Measurements from ENCODE around the gene C13orf42.
"Not testable (repeated sequence)": the region's sequence is repeated elsewhere in the genome, so short reads cannot be mapped to it uniquely, and the experiment has no call there.

The C13orf42 gene

GRCh38 chr13:51118809-51119431, 7.8 kb upstream of the C13orf42 start:
- no peak for DNase-seq

GRCh38 chr13:51113969-51114368, 2.9 kb upstream of the C13orf42 start:
- DNase-seq, result no peak

GRCh38 chr13:51113186-51113881, 2.3 kb upstream of the C13orf42 start:
- no peak for DNase-seq

- DNase-seq, result no peak
Observed at GRCh38 chr13:51112771-51113170, 1.7 kb upstream of the C13orf42 start.

GRCh38 chr13:51111997-51112396, 923 bp upstream of the C13orf42 start:
- DNase-seq, result no peak

GRCh38 chr13:51107996-51108395, 3.1 kb downstream of the C13orf42 start:
- DNase-seq, result no peak

- no peak for DNase-seq
Observed at GRCh38 chr13:51105046-51105445, 6.0 kb downstream of the C13orf42 start.

GRCh38 chr13:51101636-51102235, 9.3 kb downstream of the C13orf42 start:
- DNase-seq, result no peak

- no peak for DNase-seq
Observed at GRCh38 chr13:51097353-51098043, 13.6 kb downstream of the C13orf42 start.

GRCh38 chr13:51096131-51096530, 14.9 kb downstream of the C13orf42 start:
- no peak for DNase-seq

- no peak for DNase-seq
Observed at GRCh38 chr13:51093574-51093973, 17.5 kb downstream of the C13orf42 start.

- no peak for DNase-seq
Observed at GRCh38 chr13:51091839-51092238, 19.2 kb downstream of the C13orf42 start.

GRCh38 chr13:51083706-51084105, 27.4 kb downstream of the C13orf42 start:
- DNase-seq, result no peak

- not testable (repeated sequence) for DNase-seq
Observed at GRCh38 chr13:51080478-51081065, 30.5 kb downstream of the C13orf42 start.

- DNase-seq, result no peak
Observed at GRCh38 chr13:51071493-51071892, 39.6 kb downstream of the C13orf42 start.

GRCh38 chr13:51070005-51070649, 40.9 kb downstream of the C13orf42 start:
- peak; percentile 82 for DNase-seq

- no peak for DNase-seq
Observed at GRCh38 chr13:51068501-51068900, 42.6 kb downstream of the C13orf42 start.

- no peak for DNase-seq
Observed at GRCh38 chr13:51067706-51068105, 43.4 kb downstream of the C13orf42 start.

GRCh38 chr13:51067210-51067701, 43.8 kb downstream of the C13orf42 start:
- no peak for DNase-seq

- DNase-seq, result no peak
Observed at GRCh38 chr13:51066091-51066831, 44.8 kb downstream of the C13orf42 start.

GRCh38 chr13:51065372-51066090, 45.5 kb downstream of the C13orf42 start:
- no peak for DNase-seq
